OCI-LY1 (cell line): Measurements from ENCODE around the gene ZNF316.

Experiments used
- H2AFZ ChIP-seq: fragments of 200-600 bp; sonication (generic), shearing (Covaris generic); 2 replicates; pipeline ENCODE4 v1.6.0; 2014; ENCODE audit warnings: antibody characterized with exemption, mild to moderate bottlenecking, low read length
- H3F3A ChIP-seq: fragments of 200-600 bp; sonication (generic), shearing (Covaris generic); 2 replicates; pipeline ENCODE4 v1.6.0; 2014; ENCODE audit warnings: mild to moderate bottlenecking, antibody characterized with exemption, low read length, moderate library complexity; ENCODE audit not compliant: insufficient read depth
- H3K27ac ChIP-seq: fragments of 200-600 bp; sonication (generic); 2 replicates; pipeline ENCODE4 v1.5.1; 2014; ENCODE audit warnings: low read length, mixed run types, mild to moderate bottlenecking, low read depth; ENCODE audit not compliant: poor library complexity, severe bottlenecking
- H3K27me3 ChIP-seq: fragments of 200-600 bp; sonication (generic); 2 replicates; pipeline ENCODE4 v1.6.0; 2014; ENCODE audit warnings: antibody characterized with exemption, mild to moderate bottlenecking, low read length, moderate library complexity; ENCODE audit not compliant: insufficient read depth
- H3K36me3 ChIP-seq: fragments of 200-600 bp; sonication (generic); 2 replicates; pipeline ENCODE4 v1.6.1; 2014; ENCODE audit warnings: mild to moderate bottlenecking, antibody characterized with exemption, low read length, moderate library complexity, mixed read lengths; ENCODE audit not compliant: insufficient read depth
- H3K4me1 ChIP-seq: fragments of 200-600 bp; sonication (generic); 2 replicates; pipeline ENCODE4 v1.5.1; 2014; ENCODE audit warnings: mild to moderate bottlenecking, low read length, moderate library complexity; ENCODE audit not compliant: insufficient read depth, severe bottlenecking
- H3K4me2 ChIP-seq: fragments of 200-600 bp; sonication (generic), shearing (Covaris generic); 2 replicates; pipeline ENCODE4 v1.6.1; 2014; ENCODE audit warnings: low read length
- H3K4me3 ChIP-seq: fragments of 200-600 bp; sonication (generic); 2 replicates; pipeline ENCODE4 v1.5.1; 2014; ENCODE audit warnings: low read length, low read depth, mild to moderate bottlenecking, mixed read lengths; ENCODE audit not compliant: poor library complexity, severe bottlenecking
- H3K79me2 ChIP-seq: fragments of 200-600 bp; shearing (Covaris generic); 2 replicates; pipeline ENCODE4 v1.6.1; 2016; ENCODE audit warnings: mixed run types, low read length, mixed read lengths; ENCODE audit not compliant: insufficient read depth
- H3K9ac ChIP-seq: fragments of 200-600 bp; sonication (generic), shearing (Covaris generic); 2 replicates; pipeline ENCODE4 v1.6.1; 2014; ENCODE audit warnings: mild to moderate bottlenecking, low read length, mixed read lengths
- H3K9me2 ChIP-seq: fragments of 200-600 bp; sonication (generic), shearing (Covaris generic); 2 replicates; pipeline ENCODE4 v1.6.1; 2014; ENCODE audit warnings: low read depth, mild to moderate bottlenecking, low read length, mixed read lengths
- H3K9me3 ChIP-seq: fragments of 200-600 bp; shearing (Covaris generic); 2 replicates; pipeline ENCODE4 v1.6.1; 2014; ENCODE audit warnings: low read length, mixed read lengths
- H4K20me1 ChIP-seq: fragments of 200-600 bp; sonication (generic), shearing (Covaris generic); 2 replicates; pipeline ENCODE4 v1.6.0; 2016; ENCODE audit warnings: mild to moderate bottlenecking, low read length; ENCODE audit not compliant: insufficient read depth
- CTCF ChIP-seq: fragments of 200-600 bp; sonication (generic), shearing (Covaris generic); IDR thresholded peaks from 2 replicates; pipeline ENCODE4 v1.5.1; 2017; ENCODE audit warnings: mild to moderate bottlenecking, antibody characterized with exemption, low read length, moderate library complexity, mixed read lengths
- EZH2 ChIP-seq: fragments of 200-600 bp; sonication (generic), shearing (Covaris generic); IDR thresholded peaks from 2 replicates; pipeline ENCODE4 v1.8.0; 2017; ENCODE audit warnings: borderline replicate concordance, mixed run types, mild to moderate bottlenecking, antibody characterized with exemption, low read length, moderate library complexity, mixed read lengths

The ZNF316 gene

DNA sequence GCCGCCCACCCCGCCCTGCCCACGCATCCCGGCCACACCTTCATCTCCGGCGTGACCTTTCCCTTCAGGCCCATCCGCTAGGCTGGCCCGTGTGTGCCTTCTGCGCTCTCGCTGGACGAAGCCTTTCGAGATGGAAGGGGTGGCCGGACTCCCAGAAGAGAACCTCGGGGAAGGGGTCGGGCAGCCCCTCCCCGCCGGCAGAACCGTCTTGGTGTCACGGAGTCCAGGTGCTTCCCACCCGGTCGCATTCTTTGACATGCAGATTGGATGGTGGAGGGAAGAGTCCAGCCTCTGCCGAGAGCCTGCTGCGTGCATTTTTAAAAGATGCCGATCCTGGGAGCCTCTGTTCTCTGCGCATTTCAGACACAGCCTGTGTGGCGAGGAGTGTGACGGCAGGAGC, 29.0 kb upstream of the ZNF316 start:
- H3K27me3 ChIP-seq = no peaks in the 10 kb centered on the region
- H3K9me3 ChIP-seq = no peaks in the 10 kb centered on the region
- H2AFZ ChIP-seq = no peak overlapping the region
- H4K20me1 ChIP-seq = no peaks in the 10 kb centered on the region
- no peaks in the 10 kb centered on the region for H3K79me2 ChIP-seq
- TF ChIP-seq CTCF = no peak
- TF ChIP-seq EZH2 = no peak
- H3K9me2 ChIP-seq = no peaks in the 10 kb centered on the region
- no peak overlapping the region for H3K9ac ChIP-seq
- H3K27ac ChIP-seq = no peak overlapping the region
- H3K4me3 ChIP-seq = no peak overlapping the region
- H3K4me1 ChIP-seq = no peaks in the 10 kb centered on the region
- no peaks in the 10 kb centered on the region for H3F3A ChIP-seq
- no peak overlapping the region for H3K4me2 ChIP-seq
- no peaks in the 10 kb centered on the region; the same call in none of the 2 replicates for H3K36me3 ChIP-seq

GRCh38 chr7:6608794-6609193, 28.3 kb upstream of the ZNF316 start:
- Histone ChIP-seq H3K4me3 (no peak overlapping the region), H3K9me3 (no peaks in the 10 kb centered on the region), H3K27me3 (no peaks in the 10 kb centered on the region), H3K4me2 (no peak overlapping the region), H3K4me1 (no peaks in the 10 kb centered on the region), H3K9ac (no peak overlapping the region), H4K20me1 (no peaks in the 10 kb centered on the region), H3K9me2 (no peaks in the 10 kb centered on the region), H3F3A (no peaks in the 10 kb centered on the region), H2AFZ (no peak overlapping the region), H3K79me2 (no peaks in the 10 kb centered on the region), H3K27ac (no peak overlapping the region), H3K36me3 (no peaks in the 10 kb centered on the region; the same call in none of the 2 replicates)
- no peak for TF ChIP-seq CTCF
- TF ChIP-seq EZH2 = no peak

DNA sequence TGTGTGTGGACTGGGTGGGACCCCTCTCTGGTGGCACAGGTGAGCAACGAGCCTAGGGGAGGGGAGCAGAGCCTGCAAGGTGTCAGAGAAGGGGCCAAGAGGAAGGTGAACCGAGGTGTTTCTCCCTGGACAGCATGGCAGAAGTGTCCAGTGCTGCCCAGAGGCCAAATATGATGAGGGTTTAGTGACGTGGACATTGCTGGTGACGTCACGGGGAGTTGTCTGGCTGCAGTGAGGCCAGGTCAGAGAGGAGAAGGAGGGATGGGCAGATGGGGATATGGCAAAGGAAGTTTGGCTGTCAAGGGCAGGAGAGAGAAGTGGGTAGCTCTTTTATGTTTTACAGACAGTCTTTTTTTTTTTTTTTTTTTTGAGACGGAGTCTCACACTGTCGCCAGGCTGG, 24.3 kb upstream of the ZNF316 start:
- no peak overlapping the region for H3K27ac ChIP-seq
- no peaks in the 10 kb centered on the region for H3K79me2 ChIP-seq
- H3K9ac ChIP-seq = no peak overlapping the region
- no peaks in the 10 kb centered on the region; the same call in none of the 2 replicates for H3K36me3 ChIP-seq
- no peaks in the 10 kb centered on the region for H3K9me2 ChIP-seq
- H3K4me2 ChIP-seq = no peak overlapping the region
- H3K4me3 ChIP-seq = no peak overlapping the region
- no peak overlapping the region for H2AFZ ChIP-seq
- H3K27me3 ChIP-seq = peaks cover 9% of the 10 kb centered on the region; the same call in 1 of the 2 replicates
- no peaks in the 10 kb centered on the region for H3K4me1 ChIP-seq
- no peaks in the 10 kb centered on the region for H3F3A ChIP-seq
- H3K9me3 ChIP-seq = no peaks in the 10 kb centered on the region
- TF ChIP-seq CTCF (no peak), EZH2 (no peak)
- H4K20me1 ChIP-seq = no peaks in the 10 kb centered on the region
